Neuronal stem cell (in vitro differentiated cells): ENCODE results near the gene C5.
A peak's percentile ranks its signal among the peaks of the same experiment; 100 is the strongest.
"Not testable (repeated sequence)": the region's sequence is repeated elsewhere in the genome, so short reads cannot be mapped to it uniquely, and the experiment has no call there.

Source experiments
- DNase-seq: peaks from one replicate; pipeline ENCODE4 v3.0.0-alpha.2; 2013; ENCODE audit warnings: low spot score
- H2AFZ ChIP-seq: one replicate; pipeline ENCODE4 v1.6.1; 2013; ENCODE audit warnings: mild to moderate bottlenecking, low read length, inconsistent platforms
- H2AK5ac ChIP-seq: 2 replicates; pipeline ENCODE4 v1.6.1; 2013; ENCODE audit warnings: low read depth, mild to moderate bottlenecking, inconsistent platforms, low read length, moderate library complexity, mixed read lengths
- H2BK120ac ChIP-seq: 2 replicates; pipeline ENCODE4 v1.6.1; 2013; ENCODE audit warnings: low read depth, mild to moderate bottlenecking, inconsistent platforms, low read length, moderate library complexity, mixed read lengths
- H2BK12ac ChIP-seq: one replicate; pipeline ENCODE4 v1.6.1; 2013; ENCODE audit warnings: low read length, inconsistent platforms
- H2BK15ac ChIP-seq: 2 replicates; pipeline ENCODE4 v1.6.1; 2013; ENCODE audit warnings: mild to moderate bottlenecking, low read length, inconsistent platforms, mixed read lengths
- H2BK5ac ChIP-seq: one replicate; pipeline ENCODE4 v1.6.1; 2013; ENCODE audit warnings: inconsistent platforms, mild to moderate bottlenecking, low read length, moderate library complexity
- H3K14ac ChIP-seq: one replicate; pipeline ENCODE4 v1.6.1; 2013; ENCODE audit warnings: low read length, inconsistent platforms
- H3K18ac ChIP-seq: 2 replicates; pipeline ENCODE4 v1.6.1; 2013; ENCODE audit warnings: low read length, inconsistent platforms
- H3K23ac ChIP-seq: 2 replicates; pipeline ENCODE4 v1.6.1; 2013; ENCODE audit warnings: low read depth, mild to moderate bottlenecking, mixed read lengths, low read length, inconsistent platforms; ENCODE audit not compliant: poor library complexity
- H3K27ac ChIP-seq: replicated peaks from 3 replicates; pipeline ENCODE4 v1.5.1; 2013; ENCODE audit warnings: low read length, inconsistent platforms
- H3K27me3 ChIP-seq, 3 experiments: 2 replicates each; pipeline ENCODE4 v1.6.1; 2013; ENCODE audit warnings: low read length in 3 of 3, mild to moderate bottlenecking in 2 of 3, inconsistent platforms in 1 of 3, low read depth in 1 of 3, mixed read lengths in 1 of 3, moderate library complexity in 1 of 3; ENCODE audit not compliant: control insufficient read depth in 3 of 3, insufficient read depth in 3 of 3
- H3K36me3 ChIP-seq, 2 donors: replicated peaks in 1 of 2; 2 replicates each; pipeline ENCODE4 v1.6.1; 2013; ENCODE audit warnings: low read length in 2 of 2; ENCODE audit not compliant: control insufficient read depth in 2 of 2, insufficient read depth in 2 of 2
- H3K4ac ChIP-seq: 2 replicates; pipeline ENCODE4 v1.6.1; 2013; ENCODE audit warnings: inconsistent platforms, mild to moderate bottlenecking, low read length, moderate library complexity
- H3K4me1 ChIP-seq, 2 donors: 1 replicate in 1 of 2; 2 replicates in 1 of 2; pipeline ENCODE4 v1.6.1; 2013; ENCODE audit warnings: low read length in 2 of 2, low read depth in 1 of 2; ENCODE audit not compliant: control insufficient read depth in 2 of 2, insufficient read depth in 1 of 2
- H3K4me2 ChIP-seq: one replicate; pipeline ENCODE4 v1.6.1; 2013; ENCODE audit warnings: mild to moderate bottlenecking, low read length, inconsistent platforms; ENCODE audit not compliant: insufficient read depth, poor library complexity, severe bottlenecking
- H3K4me3 ChIP-seq, 2 donors: 2 replicates each; pipeline ENCODE4 v1.5.1; 2013; ENCODE audit warnings: low read length in 2 of 2, mild to moderate bottlenecking in 2 of 2, inconsistent platforms in 1 of 2, moderate library complexity in 1 of 2
- H3K79me1 ChIP-seq: one replicate; pipeline ENCODE4 v1.6.1; 2013; ENCODE audit warnings: low read depth, mild to moderate bottlenecking, inconsistent platforms, low read length, moderate library complexity
- H3K9ac ChIP-seq: one replicate; pipeline ENCODE4 v1.6.1; 2013; ENCODE audit warnings: mild to moderate bottlenecking, low read depth, low read length, inconsistent platforms; ENCODE audit not compliant: poor library complexity
- H3K9me3 ChIP-seq, 2 donors: replicated peaks in 1 of 2; 2 replicates each; pipeline versions ENCODE3 to v1.6.1; 2013; ENCODE audit warnings: low read length in 2 of 2, mild to moderate bottlenecking in 2 of 2, inconsistent platforms in 1 of 2, low read depth in 1 of 2, mixed read lengths in 1 of 2, moderate library complexity in 1 of 2; ENCODE audit not compliant: control insufficient read depth in 2 of 2, insufficient read depth in 1 of 2
- H4K8ac ChIP-seq: one replicate; pipeline ENCODE4 v1.6.1; 2013; ENCODE audit warnings: low read depth, mild to moderate bottlenecking, inconsistent platforms, low read length, moderate library complexity
- H4K91ac ChIP-seq: one replicate; pipeline ENCODE4 v1.6.1; 2013; ENCODE audit warnings: low read length, low read depth, mild to moderate bottlenecking, inconsistent platforms; ENCODE audit not compliant: poor library complexity
- WGBS, 2 donors: extraction: QIAGEN DNeasy Blood & Tissue Kit; methylation state at CpG; one replicate each; pipeline ENCODE4 v1.1.7; 2013; ENCODE audit warnings: missing lambda C conversion rate in 2 of 2, mixed read lengths in 1 of 2; ENCODE audit not compliant: insufficient read length in 2 of 2, insufficient replicate concordance in 1 of 2; ENCODE audit errors: extremely low coverage in 2 of 2; 5-methylcytosine and 5-hydroxymethylcytosine counted together

C5 gene

GRCh38 chr9:120974921-120975320, 75.2 kb downstream of the C5 start:
- Histone ChIP-seq H2BK120ac (no peak overlapping the region), H2AK5ac (no peak overlapping the region), H3K4me1 (peaks cover 0 to 5% of the 10 kb centered on the region in 2 donors), H3K27me3 (no peaks in the 10 kb centered on the region), H3K4me2 (no peak overlapping the region), H3K18ac (no peak overlapping the region), H2BK15ac (no peak overlapping the region), H3K9ac (no peak overlapping the region), H3K27ac (no peak overlapping the region), H3K79me1 (no peaks in the 10 kb centered on the region), H3K9me3 (no peaks in the 10 kb centered on the region), H2BK5ac (no peak overlapping the region), H3K23ac (no peak overlapping the region), H3K4me3 (no peak overlapping the region), H3K36me3 (no peaks in the 10 kb centered on the region), H3K14ac (no peak overlapping the region), H4K8ac (no peak overlapping the region), H4K91ac (no peak overlapping the region), H2BK12ac (no peak overlapping the region), H2AFZ (peak overlapping the region; percentile 49), H3K4ac (no peak overlapping the region)
- WGBS, 2 donors: no CpG with 5 or more reads among the region's 1 CpG
- no peak for DNase-seq

GRCh38 chr9:120974181-120974580, 75.9 kb downstream of the C5 start:
- Histone ChIP-seq H3K27me3 (no peaks in the 10 kb centered on the region), H3K4me1 (peaks cover 0 to 5% of the 10 kb centered on the region in 2 donors), H3K27ac (no peak overlapping the region), H3K9me3 (no peaks in the 10 kb centered on the region), H3K79me1 (no peaks in the 10 kb centered on the region), H3K36me3 (no peaks in the 10 kb centered on the region), H3K4ac (no peak overlapping the region), H2BK12ac (no peak overlapping the region), H3K4me2 (no peak overlapping the region), H3K4me3 (no peak overlapping the region), H3K18ac (no peak overlapping the region), H3K23ac (no peak overlapping the region), H3K14ac (no peak overlapping the region), H2BK5ac (no peak overlapping the region), H2AK5ac (no peak overlapping the region), H2AFZ (no peak overlapping the region), H2BK120ac (no peak overlapping the region), H4K8ac (no peak overlapping the region), H2BK15ac (no peak overlapping the region), H3K9ac (no peak overlapping the region), H4K91ac (no peak overlapping the region)
- DNase-seq: no peak
- no CpG with 5 or more reads among the region's 2 CpGs for WGBS, 2 donors

- no peak overlapping the region for H4K8ac ChIP-seq
- H3K79me1 ChIP-seq: no peaks in the 10 kb centered on the region
- H4K91ac ChIP-seq: no peak overlapping the region
- H3K27me3 ChIP-seq: no peaks in the 10 kb centered on the region
- H2BK120ac ChIP-seq: no peak overlapping the region
- H3K9me3 ChIP-seq: no peaks in the 10 kb centered on the region
- H2AFZ ChIP-seq: no peak overlapping the region
- no peak overlapping the region for H3K4me3 ChIP-seq
- no peak overlapping the region for H3K27ac ChIP-seq
- H3K18ac ChIP-seq: no peak overlapping the region
- no peak overlapping the region for H2BK12ac ChIP-seq
- no peak for DNase-seq
- H3K9ac ChIP-seq: no peak overlapping the region
- H3K4me2 ChIP-seq: no peak overlapping the region
- no peak overlapping the region for H3K23ac ChIP-seq
- H3K4ac ChIP-seq: no peak overlapping the region
- H3K14ac ChIP-seq: no peak overlapping the region
- no peaks in the 10 kb centered on the region for H3K36me3 ChIP-seq
- H2BK5ac ChIP-seq: no peak overlapping the region
- H2BK15ac ChIP-seq: no peak overlapping the region
- no peak overlapping the region for H2AK5ac ChIP-seq
- H3K4me1 ChIP-seq: peaks cover 0 to 5% of the 10 kb centered on the region in 2 donors
These were observed 78.1 kb downstream of the C5 start for GRCh38 chr9:120971938-120972337.

GRCh38 chr9:120971471-120971870, 78.6 kb downstream of the C5 start:
- H3K79me1 ChIP-seq, H3K9ac ChIP-seq, H3K18ac ChIP-seq, H3K9me3 ChIP-seq, H2BK5ac ChIP-seq, H3K23ac ChIP-seq, H3K4me2 ChIP-seq, H2BK12ac ChIP-seq, H2AFZ ChIP-seq, H3K36me3 ChIP-seq, H3K27me3 ChIP-seq, H3K14ac ChIP-seq, DNase-seq, H3K27ac ChIP-seq, H4K91ac ChIP-seq, H3K4me3 ChIP-seq, H2BK15ac ChIP-seq, H3K4ac ChIP-seq, H2AK5ac ChIP-seq, H2BK120ac ChIP-seq, H4K8ac ChIP-seq, H3K4me1 ChIP-seq: not testable (repeated sequence)
- no CpG with 5 or more reads among the region's 9 CpGs for WGBS, 2 donors
